GM18951 (cell line): Measurements from ENCODE around the gene CERK.

Experiments used
- POLR2A ChIP-seq: IDR thresholded peaks from 4 replicates; pipeline ENCODE4 v1.6.1; 2011; ENCODE audit warnings: mild to moderate bottlenecking; ENCODE audit not compliant: insufficient read length, insufficient read depth; ENCODE audit errors: extremely low read depth
- in situ Hi-C: fragments of 300-500 bp; cut with MboI; formaldehyde crosslinking; loops from one replicate; pipeline ENCODE4 v1.12.0; 2022; ENCODE audit warnings: low sequenced_read_pairs, mixed read lengths, inconsistent platforms; ENCODE audit not compliant: unreplicated experiment

The CERK gene

DNA sequence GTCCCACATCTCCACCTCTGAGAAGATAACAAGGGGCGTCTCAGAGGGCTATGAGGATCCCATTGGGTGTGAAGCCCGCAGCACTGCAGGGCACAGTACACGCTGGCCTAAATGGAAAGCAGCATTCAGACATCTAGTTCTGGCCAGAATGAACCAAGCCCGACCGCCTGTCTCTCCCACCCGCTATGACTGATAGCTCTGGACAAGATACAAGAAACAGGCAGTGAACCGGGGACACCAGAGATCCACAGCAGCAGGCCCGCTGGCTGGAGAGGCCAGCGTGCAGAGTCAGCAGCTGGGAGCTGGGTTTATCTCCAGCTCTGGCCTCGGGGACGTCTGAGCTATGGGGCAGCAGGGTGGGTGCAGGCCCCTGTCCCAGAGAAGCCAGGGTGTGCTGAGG lies 9.6 kb downstream of the CERK start:
- no peak for TF ChIP-seq POLR2A

DNA sequence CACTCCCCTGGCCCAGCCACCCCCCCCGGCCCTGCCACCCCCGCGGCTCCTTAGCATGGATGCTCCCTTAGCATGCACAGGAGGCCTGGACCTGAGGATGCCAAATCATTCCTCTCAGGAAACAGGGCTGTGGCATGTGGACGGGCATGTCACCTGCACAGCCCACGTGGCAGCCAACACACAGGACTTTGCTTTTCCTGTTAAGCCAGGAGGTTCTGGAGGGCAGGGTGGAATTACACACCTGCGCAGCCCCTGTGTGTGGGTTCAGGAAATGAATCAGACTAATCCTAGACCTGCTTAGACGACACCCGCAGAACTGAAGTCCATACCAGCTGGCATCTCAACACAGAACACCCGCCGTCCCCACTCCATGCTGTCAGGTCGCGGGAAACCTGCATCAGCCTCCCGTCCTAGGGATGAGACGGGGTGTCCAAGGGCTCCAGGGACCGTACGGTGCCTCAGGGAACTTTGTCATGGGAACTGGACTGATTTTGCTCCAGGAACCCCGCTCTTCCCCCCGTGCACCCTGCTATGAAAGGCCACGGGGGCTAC lies 10.2 kb downstream of the CERK start:
- no peak for TF ChIP-seq POLR2A
- in situ Hi-C loops = no loop called here

More for the DNA sequence above, 9.6 kb downstream of the CERK start:
- in situ Hi-C loops = no loop called here

DNA sequence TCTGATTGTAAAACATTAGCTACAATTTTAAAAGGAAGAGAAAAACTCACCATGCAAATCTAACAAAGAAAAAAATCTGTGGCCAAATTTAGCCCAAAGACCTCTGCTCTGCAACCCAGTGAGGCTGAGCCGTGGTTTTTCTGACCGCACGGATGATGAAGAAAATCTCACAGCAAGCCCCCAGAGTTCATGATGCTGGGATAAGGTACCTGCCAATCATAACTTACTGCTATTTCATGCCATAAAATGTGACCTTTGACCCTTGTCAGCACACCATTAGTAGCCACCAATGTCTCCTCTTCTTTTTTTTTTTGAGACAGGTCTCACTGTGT lies 11.1 kb downstream of the CERK start:
- no peak for TF ChIP-seq POLR2A
- in situ Hi-C loops = no loop called here

DNA sequence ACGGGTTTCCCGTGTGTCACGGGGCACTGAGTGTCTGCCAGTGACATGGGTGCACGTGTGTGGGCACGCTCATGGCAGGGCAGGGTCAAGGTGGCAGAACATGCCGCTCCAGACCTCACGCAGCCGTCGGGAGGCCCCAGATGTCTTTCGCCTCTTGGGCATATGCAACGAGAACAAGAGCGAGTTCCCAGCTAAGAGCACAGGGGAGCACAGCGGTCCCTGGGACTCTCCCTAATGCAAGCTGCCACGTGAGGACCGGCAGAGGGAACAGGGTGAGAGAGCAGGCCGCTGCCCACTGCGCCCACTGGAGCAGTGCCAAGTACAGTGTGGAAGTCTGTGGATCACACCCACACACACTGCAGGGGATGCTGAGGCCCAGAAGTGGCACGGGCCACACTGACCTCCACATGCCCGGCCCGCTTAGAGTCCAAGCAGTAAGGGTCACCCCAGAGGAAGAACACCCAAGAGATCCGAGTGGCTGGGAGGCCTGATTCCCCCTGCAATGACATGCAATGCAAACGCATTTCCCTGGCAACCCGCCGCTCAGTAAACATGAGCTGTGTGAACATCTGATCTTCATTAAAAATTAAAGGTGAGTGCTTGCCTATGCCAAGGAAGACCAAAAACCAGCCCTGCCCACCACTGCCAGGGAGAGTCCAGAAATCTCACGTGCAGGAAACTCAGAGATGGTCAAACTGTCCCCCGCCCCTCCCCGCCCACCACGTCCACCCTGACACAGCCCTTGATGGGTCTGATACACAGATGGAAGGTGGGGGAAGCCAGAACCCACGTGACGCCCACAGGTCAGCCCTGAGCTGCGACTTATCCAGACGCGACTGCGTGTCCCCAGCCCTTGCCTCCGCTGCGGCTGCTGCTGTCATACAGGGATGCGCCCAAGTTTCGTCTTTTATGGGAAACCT lies 11.7 kb downstream of the CERK start:
- TF ChIP-seq POLR2A = no peak
- in situ Hi-C loops = no loop called here

DNA sequence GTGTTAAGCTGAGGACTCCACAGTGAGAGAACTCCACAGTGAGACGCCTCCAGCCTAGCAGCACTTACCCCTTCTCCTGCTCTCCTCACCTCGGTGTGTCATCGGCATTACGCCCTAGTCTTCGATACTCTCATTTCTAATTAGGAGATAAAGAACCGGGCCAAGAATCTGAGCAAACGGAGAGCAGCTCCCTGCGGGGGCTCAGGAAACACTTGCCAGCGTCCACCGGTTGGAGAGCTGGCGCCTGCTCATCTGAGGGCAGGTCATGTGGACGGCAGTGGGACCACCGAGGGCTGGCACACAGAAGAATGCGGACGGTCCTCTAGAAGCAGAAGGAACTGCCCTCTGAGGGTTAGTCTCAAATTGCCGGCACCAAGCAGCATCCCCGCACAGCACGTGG lies 13.0 kb downstream of the CERK start:
- in situ Hi-C loops = no loop called here
- no peak for TF ChIP-seq POLR2A

DNA sequence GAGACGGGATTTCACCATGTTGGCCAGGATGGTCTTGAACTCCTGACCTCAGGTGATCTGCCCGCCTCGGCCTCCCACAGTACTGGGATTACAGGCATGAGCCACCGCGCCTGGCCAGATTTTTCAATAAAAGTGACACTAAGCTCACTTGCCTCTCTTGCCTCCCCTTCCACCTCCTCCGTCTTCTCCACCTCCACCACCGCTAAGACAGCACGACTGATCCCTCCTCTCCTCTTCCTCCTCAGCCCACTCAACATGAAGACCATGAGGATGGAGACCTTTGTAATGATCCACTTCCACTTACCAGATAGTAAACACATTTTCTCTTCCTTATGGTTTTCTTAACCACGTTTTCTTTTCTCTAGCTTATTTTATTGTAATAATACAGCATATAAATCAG lies 14.2 kb downstream of the CERK start:
- in situ Hi-C loops = no loop called here
- TF ChIP-seq POLR2A = no peak

DNA sequence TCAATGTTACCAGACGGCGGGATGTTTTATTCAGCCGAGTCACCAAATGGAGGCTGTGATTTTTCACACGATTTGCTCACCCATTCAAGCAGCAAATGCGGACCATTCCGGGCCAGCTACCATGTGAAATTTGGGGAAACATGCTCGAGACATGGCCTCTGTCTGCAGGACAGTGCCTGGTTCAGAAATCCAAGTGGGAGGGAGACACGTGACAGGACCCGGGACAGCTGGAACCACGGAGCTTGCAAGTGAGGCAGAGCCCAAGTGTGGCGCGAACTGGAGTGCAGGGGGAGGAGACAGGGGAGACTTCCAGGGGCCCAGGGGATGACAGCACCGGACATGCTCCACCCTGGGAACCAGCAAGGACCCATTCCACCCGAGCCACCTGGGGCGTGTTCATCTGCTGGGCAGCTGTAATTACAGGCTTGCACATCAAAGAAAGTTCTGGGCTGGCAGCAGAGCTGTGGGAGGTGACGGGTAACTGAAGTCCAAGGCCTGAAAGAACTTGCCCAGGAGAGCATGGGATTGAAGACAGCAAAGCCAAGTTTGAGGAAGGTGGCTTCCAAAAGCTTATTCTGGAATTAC lies 16.5 kb downstream of the CERK start:
- in situ Hi-C loops = no loop called here
- no peak for TF ChIP-seq POLR2A

DNA sequence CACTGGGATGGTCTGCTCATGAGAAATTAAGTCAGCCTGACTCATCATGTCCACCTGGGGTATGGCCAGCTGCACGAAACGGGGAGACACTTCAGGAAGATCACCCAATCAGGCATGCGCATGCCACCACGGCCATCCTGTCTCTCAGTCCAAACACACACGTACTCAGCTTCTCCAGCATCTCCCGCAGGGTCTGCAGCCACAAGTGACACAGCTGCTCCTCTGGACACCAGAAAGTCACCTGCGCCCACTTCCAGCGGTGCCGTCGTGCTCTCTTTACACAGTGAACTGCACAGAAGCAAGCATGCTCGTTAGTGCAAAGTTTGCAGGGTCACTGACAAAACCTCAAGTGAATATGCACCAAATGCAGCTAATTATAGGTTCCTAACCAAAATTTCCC lies 18.1 kb downstream of the CERK start:
- in situ Hi-C loops = no loop called here
- no peak for TF ChIP-seq POLR2A

DNA sequence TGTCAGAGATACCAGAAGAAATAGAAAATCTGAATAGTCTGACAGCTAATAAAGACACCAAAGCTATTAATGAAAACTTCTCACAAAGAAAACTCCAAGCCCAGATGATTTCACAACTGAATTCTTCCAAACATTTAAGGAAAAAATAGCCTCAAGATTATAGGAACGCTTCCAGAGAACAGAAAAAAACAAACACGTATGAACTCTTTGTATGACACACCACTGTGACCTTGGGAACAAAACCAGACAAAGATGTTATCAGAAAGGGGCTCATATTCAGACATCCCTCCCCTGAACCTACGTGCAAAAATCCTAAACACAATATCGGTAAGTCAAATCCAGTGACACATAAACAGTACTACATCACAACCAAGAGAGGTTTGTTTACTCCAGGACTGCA lies 23.5 kb downstream of the CERK start:
- in situ Hi-C loops = no loop called here
- no peak for TF ChIP-seq POLR2A

DNA sequence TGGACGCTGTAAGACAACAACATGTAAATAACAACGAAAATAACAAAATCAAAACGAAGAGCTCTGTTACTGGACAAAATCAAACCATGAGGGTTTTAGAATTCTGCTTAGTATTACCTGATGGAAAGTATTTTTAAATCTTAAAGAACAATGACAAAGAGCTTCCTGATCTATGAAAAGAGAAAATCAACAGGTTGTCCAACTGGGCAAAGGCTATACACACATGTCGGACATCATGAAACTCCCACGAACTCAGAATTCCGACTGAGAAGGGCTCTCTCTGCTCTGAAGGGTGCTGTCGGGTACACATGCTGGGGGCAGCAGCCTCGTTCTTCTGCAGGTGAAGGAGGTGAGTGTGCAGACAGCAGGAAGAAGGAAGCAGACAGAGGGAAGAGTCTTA lies 25.8 kb downstream of the CERK start:
- no peak for TF ChIP-seq POLR2A
- in situ Hi-C loops = no loop called here

DNA sequence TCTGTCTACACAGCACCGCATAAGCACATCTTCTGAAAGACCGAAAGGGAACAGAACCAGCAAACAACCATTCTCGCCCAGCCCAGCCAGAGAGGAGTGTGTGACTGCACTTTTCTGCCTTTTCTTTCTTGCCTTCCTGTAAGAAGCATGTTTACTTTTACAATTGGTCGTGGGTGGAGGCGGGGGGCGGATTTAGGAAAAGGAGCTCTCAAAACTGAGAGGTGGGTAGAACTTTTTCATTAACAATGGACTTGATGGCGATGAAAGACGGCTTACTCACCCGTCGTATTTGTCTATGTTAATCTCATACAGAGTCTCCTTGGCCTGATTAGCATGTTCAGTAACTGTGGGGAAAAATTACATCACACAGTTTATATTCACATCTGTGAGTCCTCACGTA lies 27.2 kb downstream of the CERK start:
- TF ChIP-seq POLR2A = no peak
- in situ Hi-C loops = no loop called here

DNA sequence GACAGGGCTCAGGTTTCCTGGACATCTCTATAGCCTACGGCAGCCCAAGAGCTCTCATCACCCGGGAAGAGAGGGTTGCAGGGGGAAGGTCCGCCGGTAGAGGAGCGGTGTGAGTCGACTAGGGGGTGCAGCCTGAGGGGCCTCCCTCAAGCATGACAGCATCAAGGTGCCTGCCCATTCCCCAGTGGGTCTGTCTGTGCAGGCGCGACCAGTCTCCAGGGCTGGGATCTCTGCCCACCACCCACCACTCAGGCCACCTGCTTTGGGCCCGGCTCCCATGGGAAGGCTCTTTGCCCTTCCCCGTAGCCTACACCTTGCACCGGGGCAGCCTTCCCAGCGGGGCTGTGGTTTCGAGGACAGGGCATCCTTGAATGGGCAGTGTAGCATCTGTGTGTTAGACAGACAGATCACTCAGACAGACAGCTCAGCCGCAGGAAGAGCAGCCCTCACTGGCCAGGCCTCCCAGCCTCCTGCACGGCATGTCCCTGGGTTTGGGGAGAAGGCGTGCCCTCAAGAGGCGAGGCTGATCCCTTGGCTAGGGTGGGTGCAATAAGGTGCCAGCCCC lies 29.2 kb downstream of the CERK start:
- no peak for TF ChIP-seq POLR2A
- in situ Hi-C loops = no loop called here

DNA sequence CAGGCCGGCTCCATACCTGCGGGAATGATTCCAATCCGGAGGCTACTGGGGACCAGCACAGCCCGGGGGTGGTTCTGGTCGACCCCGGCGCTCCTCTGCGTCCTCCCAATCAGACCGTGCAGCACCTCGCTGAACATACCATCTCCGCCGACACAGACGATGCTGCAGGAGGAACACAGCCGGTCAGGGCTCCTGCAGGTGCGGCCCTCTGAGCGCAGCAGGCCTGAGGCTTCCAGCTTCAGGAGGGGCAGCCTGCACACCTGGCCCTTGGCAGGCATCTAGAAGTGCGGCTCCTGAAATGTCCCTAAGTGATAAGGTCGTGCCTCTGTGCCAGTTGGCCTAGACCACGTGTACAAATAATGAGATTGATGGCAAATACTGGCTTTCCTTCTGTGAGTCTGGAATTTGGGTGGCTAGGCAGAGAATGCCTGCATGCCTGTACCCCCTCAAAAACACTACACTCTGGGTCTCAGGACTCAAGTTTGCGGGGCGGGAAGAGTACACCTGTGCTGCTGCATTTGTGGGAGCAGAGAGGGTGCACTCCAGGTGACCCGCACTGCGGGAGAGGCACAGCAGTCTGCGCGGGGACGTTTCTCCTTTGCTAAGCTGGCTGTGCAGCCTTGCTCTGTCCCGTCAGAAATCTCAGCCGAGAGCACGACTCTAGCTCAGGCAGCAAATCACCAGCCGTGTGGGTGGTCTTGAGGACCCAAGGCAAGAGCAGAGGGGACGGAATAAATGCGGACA lies 30.1 kb downstream of the CERK start:
- TF ChIP-seq POLR2A = no peak
- in situ Hi-C loops = no loop called here
